Activated naive CD4-positive, alpha-beta T cell treated with anti-CD3 and anti-CD28 coated beads, Interleukin-2, amount 50 U/mL, for 16 hours (primary cell): ENCODE measurements around the gene TREML1.
A peak's percentile ranks its signal among the peaks of the same experiment; 100 is the strongest.
"Not testable (repeated sequence)": the region's sequence is repeated elsewhere in the genome, so short reads cannot be mapped to it uniquely, and the experiment has no call there.

Experiments
- DNase-seq: peaks from one replicate; pipeline ENCODE4 v3.0.0-alpha.2; 2020

TREML1 gene

GRCh38 chr6:41153992-41154625, at the start of gene TREML1:
TSS of gene TREML1 (minus strand) at chr6:41154347. CDS start at chr6:41154288, 59 bp downstream.
- no peak for DNase-seq

GRCh38 chr6:41201764-41202173, 47.6 kb upstream of the TREML1 start:
- DNase-seq: no peak

GRCh38 chr6:41200901-41201763, 47.0 kb upstream of the TREML1 start, which contains the start of gene TREML2:
TSS of gene TREML2 (minus strand) at chr6:41201149. CDS start at chr6:41201008, 141 bp downstream.
- peak; percentile 24 for DNase-seq

GRCh38 chr6:41200296-41200900, 46.3 kb upstream of the TREML1 start:
- peak; percentile 44 for DNase-seq

- DNase-seq: no peak
Observed at GRCh38 chr6:41199552-41200246, 45.6 kb upstream of the TREML1 start.

GRCh38 chr6:41197234-41197633, 43.1 kb upstream of the TREML1 start:
- no peak for DNase-seq

- no peak for DNase-seq
Observed at GRCh38 chr6:41194386-41194785, 40.2 kb upstream of the TREML1 start.

- no peak for DNase-seq
Observed at GRCh38 chr6:41193884-41194283, 39.7 kb upstream of the TREML1 start.

GRCh38 chr6:41193171-41193734, 39.1 kb upstream of the TREML1 start:
- no peak for DNase-seq

GRCh38 chr6:41191569-41191968, 37.4 kb upstream of the TREML1 start:
- peak; percentile 24 for DNase-seq

- DNase-seq: no peak
Observed at GRCh38 chr6:41190791-41191190, 36.6 kb upstream of the TREML1 start.

- DNase-seq: no peak
Observed at GRCh38 chr6:41189967-41190366, 35.8 kb upstream of the TREML1 start.

- DNase-seq: not testable (repeated sequence)
Observed at GRCh38 chr6:41189046-41189445, 34.9 kb upstream of the TREML1 start.

- no peak for DNase-seq
Observed at GRCh38 chr6:41187924-41188886, 34.1 kb upstream of the TREML1 start.

- DNase-seq: no peak
Observed at GRCh38 chr6:41186031-41186562, 31.9 kb upstream of the TREML1 start.

- no peak for DNase-seq
Observed at GRCh38 chr6:41184761-41185160, 30.6 kb upstream of the TREML1 start.

GRCh38 chr6:41182069-41183034, 28.2 kb upstream of the TREML1 start:
- peak; percentile 41 for DNase-seq

GRCh38 chr6:41181566-41181965, 27.4 kb upstream of the TREML1 start:
- DNase-seq: no peak

GRCh38 chr6:41179163-41179562, 25.0 kb upstream of the TREML1 start:
- no peak for DNase-seq

GRCh38 chr6:41177695-41178094, 23.5 kb upstream of the TREML1 start:
- DNase-seq: no peak
